ENCODE results near the gene MAP3K2. TPM values are rescaled to one million over a fixed set of nuclear protein-coding genes. Genes with fewer than 3 reads are reported as not detected.
"Not testable (repeated sequence)": the region's sequence is repeated elsewhere in the genome, so short reads cannot be mapped to it uniquely, and the experiment has no call there.

Gene MAP3K2
- total RNA-seq, 1 donor from 2014 or later: 61.8 TPM

DNA sequence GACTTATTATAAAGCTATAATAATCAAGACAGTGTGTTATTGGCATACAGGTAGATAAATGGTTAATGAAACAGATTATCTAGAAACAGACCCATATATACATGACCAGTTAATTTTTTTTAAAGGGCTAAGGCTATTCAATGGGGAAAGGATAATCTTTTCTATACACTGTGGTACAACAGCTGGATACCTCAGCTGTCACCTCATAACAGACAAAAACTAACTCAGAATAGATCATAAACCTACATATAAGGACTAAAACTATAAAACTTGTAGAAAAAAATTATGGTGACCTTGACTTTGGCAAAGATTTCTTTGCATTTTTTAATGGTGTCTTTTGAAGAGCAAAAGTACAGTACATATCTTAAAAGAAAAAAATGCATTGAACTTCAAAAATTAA is 30.2 kb downstream of the MAP3K2 start:
- intact Hi-C loops (cut with micrococcal nuclease): no loop called here

DNA sequence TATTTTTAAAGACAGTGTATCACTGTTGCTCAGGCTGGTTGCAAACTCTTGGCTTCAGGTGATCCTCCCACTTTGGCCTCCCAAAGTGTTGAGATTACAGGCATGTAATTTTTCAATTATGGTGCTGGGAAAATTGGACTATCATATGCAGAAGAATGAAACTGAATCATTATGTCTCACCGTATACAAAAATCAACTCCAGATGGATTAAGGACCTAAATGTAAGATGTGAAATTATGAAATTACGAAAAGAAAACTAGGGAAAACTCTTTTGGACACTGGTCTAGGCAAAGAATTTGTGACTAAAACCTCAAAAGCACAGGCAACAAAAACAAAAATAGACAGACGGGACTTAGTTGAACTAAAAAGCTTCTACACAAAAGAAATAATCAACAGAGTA is 31.2 kb downstream of the MAP3K2 start:
- intact Hi-C loops (cut with micrococcal nuclease): no loop called here

DNA sequence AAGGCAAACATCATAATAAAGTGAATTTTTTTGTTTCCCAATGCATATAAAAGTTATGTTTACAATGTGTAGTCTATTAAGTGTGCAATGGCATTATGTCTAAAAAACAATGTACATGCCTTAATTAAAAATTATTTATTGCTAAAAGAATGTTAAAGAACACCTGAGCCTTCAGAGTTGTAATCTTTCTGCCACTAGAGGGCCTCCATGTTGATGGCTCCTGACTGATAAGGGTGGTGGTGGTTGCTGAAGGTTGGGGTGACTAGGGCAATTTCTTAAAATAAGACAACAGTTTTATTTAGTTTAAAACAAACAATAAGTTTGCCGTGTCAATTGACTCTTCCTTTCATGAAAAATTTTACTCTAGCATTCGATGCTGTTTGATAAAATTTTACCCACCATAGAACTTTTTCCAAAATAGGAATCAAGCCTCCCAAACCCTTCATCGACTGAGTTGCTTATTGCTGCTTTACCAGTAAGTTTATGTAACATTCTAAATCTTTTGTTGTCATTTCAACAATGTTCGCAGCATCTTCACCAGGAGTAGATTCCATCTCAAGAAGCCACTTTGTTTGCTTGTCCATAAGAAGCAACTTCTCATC is 32.3 kb downstream of the MAP3K2 start:
- intact Hi-C loops (cut with micrococcal nuclease): loop anchor here (1.0 kb wide), 6 partner anchors 32 to 248 kb away; partner anchors contain the start of genes BIN1, IWS1 and MAP3K2

DNA sequence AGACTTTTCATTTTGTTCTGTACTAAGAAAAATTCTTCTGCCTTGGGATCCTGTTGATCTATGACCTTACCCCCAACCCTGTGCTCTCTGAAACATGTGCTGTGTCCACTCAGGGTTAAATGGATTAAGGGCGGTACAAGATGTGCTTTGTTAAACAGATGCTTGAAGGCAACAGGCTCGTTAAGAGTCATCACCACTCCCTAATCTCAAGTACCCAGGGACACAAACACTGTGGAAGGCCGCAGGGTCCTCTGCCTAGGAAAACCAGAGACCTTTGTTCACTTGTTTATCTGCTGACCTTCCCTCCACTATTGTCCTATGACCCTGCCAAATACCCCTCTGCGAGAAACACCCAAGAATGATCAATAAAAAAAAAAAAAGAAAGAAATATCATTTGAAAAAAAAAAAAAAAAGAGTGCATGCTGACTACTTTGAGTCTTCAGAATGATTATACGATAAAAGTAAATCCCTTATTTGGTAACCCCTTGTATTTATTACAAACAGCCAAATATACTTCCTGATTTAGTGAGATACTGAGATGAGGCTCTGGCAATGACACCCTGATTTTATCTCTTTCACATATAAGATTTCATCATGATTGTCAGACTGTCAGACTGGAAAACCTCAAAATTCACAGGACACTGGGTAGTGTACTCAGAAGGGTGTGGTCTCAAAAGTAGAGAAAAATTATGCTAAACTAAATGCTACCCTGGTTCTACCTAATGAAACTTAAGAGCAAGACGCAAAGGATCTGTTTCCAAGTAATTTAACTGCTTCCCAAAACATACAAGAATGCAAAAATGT is 33.7 kb downstream of the MAP3K2 start:
- intact Hi-C loops (cut with micrococcal nuclease): not testable (repeated sequence)

- intact Hi-C loops (cut with micrococcal nuclease): not testable (repeated sequence)
Measured at GRCh38 chr2:127353223-127353622, 34.6 kb downstream of the MAP3K2 start.

- intact Hi-C loops (cut with micrococcal nuclease): no loop called here
Measured at GRCh38 chr2:127351603-127352002, 36.2 kb downstream of the MAP3K2 start.

DNA sequence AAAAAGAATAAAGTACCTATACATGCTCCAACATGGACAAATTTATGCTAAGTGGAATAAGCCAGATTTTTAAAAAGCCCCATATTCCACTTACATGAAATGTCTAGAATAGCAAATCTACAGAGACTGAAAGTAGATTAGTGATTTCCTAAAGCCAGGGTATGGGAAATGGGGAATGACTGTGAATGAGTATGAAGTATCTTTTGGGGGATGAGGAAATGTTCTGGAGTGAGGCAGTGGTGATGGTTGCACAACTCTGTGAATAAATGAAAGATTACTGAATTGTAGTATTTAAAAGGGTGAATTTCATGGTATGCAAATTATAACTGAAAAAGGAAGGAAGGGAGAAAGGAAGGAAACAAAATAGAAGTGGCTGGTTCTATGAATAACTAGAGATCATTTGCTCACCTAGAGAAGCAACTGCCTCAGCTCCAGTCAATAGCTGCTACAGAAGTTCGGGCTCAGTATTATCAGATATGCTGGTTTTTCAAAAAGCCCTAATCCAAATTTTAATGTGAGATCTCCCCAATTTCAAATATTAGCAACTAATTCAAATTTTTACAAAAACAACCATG is 39.3 kb downstream of the MAP3K2 start:
- intact Hi-C loops (cut with micrococcal nuclease): no loop called here

GRCh38 chr2:127347734-127348392 is 39.9 kb downstream of the MAP3K2 start:
- intact Hi-C loops (cut with micrococcal nuclease): no loop called here

- intact Hi-C loops (cut with micrococcal nuclease): no loop called here
Measured at GRCh38 chr2:127347015-127347414, 40.8 kb downstream of the MAP3K2 start.

- intact Hi-C loops (cut with micrococcal nuclease): no loop called here
Measured at GRCh38 chr2:127343277-127343676, 44.5 kb downstream of the MAP3K2 start.

DNA sequence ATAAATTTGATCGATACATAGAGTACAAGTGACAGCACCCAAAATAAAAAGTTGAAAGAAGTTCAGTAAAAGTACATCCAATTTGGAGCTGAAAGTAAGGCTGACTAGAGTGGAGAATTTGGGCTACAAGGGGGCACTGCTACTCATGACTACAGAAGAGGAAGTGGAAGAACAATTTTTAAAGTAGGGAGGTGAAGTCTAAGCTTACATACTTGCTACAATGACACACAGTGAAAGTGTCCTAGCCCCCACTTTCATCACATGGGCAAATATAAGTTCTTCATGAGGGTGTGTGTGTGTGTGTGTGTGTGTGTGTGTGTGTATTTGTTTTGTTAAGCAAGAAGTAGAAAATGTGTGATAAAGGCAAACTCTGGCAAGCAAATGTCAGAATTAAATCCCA is 45.7 kb downstream of the MAP3K2 start:
- intact Hi-C loops (cut with micrococcal nuclease): no loop called here

DNA sequence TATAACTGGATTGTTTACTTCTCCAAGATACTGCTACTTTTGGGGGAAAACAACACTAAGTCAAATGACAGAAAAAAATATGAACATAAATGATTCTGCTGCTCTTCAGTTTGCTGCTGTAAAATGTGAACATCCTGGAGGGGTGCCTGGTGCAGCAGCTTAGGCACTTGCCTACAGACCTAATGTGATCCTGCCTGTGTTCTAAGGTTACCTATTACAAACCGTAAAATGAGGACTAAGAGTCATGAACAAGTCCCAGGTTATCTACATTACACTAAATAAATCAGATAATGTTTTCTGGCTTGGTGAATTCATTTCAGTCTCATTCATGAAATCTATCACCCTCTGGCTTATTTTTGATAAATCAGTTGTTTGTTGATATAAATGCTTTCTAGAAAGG is 55.4 kb downstream of the MAP3K2 start:
- intact Hi-C loops (cut with micrococcal nuclease): no loop called here

- intact Hi-C loops (cut with micrococcal nuclease): no loop called here
Measured at GRCh38 chr2:127330753-127331152, 57.0 kb downstream of the MAP3K2 start.

DNA sequence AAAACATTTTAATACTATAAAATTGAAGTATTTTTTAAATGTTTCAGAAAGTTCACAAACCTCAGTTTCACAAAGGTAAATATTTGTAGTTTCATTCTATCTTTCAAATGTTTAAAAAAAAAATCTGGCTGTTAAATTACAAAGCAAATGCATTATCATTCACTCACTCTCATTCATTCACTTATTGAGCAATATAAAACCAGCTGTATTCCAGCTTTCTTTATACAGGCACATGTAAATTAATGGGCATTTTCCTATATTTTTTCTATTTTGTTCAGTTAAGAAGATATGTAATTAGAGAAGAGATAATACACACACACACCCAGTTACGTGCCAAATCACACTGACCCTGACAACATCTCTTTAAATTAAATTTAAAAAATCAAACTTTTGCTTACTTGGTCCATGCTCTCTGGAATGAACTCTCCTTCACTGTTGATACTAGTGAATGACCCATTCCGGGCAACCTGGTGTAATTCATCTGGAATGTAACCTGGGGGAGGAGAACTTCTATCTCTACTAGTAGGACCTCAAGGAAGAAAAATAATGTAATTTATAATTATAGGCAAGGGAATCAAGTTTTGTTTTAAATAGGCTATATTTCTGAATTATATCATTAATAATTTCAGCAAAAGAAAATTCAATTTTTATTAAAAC is 61.4 kb downstream of the MAP3K2 start:
- intact Hi-C loops (cut with micrococcal nuclease): no loop called here

- intact Hi-C loops (cut with micrococcal nuclease): loop anchor here (1.0 kb wide), 2 partner anchors 155 to 325 kb away; no protein-coding TSS in a partner anchor
Measured at GRCh38 chr2:127324635-127325034, 63.1 kb downstream of the MAP3K2 start.

- intact Hi-C loops (cut with micrococcal nuclease): no loop called here
Measured at GRCh38 chr2:127321303-127321702, 66.5 kb downstream of the MAP3K2 start.

DNA sequence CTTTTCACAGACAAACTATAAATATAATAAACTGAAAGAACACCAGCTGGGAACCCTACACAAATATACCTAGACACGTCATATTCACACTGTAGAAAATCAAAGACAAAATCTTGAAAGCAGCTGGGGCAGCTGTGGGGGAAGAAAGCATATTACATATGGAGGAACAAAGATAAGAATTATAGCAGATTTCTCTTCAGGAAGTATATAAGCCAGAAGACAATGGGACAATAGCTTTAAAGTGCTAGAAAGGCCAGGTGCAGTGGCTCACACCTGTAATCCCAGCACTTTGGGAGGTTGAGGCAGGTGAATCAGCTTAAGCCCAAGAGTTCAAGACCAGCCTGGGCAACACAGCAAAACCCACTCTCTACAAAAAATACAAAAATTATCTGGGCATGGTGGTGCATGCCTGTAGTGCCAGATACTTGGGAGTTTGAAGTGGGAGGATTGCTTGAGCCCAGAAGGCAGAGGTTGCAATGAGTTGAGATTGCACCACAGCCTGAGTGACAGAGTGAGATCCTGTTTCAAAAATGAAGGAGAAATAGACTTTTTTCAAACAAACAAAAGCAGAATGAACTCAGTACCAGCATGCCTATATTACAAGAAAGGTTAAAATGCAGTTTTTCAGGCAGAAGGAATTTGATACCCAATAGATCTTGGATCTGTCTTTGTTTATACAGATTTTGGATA is 67.0 kb downstream of the MAP3K2 start:
- intact Hi-C loops (cut with micrococcal nuclease): no loop called here

GRCh38 chr2:127320067-127320466 is 67.7 kb downstream of the MAP3K2 start:
- intact Hi-C loops (cut with micrococcal nuclease): no loop called here

DNA sequence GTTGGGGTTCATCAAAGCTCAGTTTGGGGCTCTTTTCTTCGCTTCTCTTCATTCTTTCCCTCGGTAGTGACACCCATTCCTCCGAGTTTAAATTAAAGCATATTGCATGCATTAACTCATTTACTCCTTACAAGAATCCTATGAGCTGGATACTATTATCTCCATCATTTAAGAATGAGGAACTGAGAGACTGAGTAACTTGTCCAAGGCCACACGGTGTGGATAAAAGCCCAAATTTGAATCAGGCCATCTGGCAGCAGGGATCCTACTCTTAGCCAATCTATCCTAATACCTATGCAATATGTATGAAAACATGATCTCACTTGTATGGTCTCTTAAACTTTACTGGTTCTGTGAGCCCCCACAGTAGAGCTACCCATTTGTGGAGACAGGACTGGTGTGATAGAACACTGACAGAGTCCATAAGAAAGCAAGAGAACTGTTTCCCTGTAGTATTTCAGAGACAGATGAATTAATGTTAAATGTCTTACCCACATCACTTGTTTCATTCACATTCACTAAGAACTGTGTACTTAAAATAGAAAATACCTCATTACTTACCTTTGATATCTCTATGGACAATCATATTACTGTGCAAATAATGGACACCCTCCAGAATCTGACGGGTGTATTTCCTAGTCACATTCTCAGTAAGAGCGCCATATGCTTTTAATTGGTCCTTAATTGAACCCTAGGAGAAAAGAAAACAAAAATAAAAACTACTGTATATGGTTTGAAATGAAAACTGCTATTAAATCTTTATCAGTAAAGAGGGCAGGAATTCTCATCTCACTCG is 73.4 kb downstream of the MAP3K2 start:
- intact Hi-C loops (cut with micrococcal nuclease): no loop called here

DNA sequence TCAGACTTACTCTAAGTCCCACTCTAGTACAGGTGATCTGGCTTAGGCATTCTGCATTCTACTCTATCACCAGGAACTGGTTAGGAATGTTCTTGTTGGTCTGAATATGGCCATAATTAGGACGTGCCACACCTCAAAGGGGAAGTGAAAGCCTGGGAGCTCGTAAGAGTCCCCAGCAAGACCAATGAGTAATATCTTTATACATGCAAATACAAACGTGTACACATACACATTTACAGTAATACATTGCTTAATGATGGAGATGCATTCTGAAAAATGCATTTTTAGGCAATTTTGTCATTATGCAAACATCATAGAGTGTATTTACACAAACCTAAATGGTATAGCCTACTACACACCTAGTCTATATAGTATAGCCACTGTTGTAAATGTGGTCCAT is 74.4 kb downstream of the MAP3K2 start:
- intact Hi-C loops (cut with micrococcal nuclease): no loop called here
